ENCODE results near the gene RLN3. TPM values are rescaled to one million over a fixed set of nuclear protein-coding genes. Genes with fewer than 3 reads are reported as not detected.

The RLN3 gene
- total RNA-seq, 1 donor from 2014 or later: not detected

GRCh38 chr19:14056069-14056666, 28.2 kb downstream of the RLN3 start:
- no peak for TF ChIP-seq CTCF (IDR thresholded peaks at IDR 0.05)
- Mint-ChIP-seq H3K36me3 (ENCODE audit: unreplicated experiment) (peaks cover 3% of the 10 kb centered on the region), H3K4me1 (ENCODE audit: unreplicated experiment) (peaks cover 12% of the 10 kb centered on the region), H3K4me3 (ENCODE audit: unreplicated experiment) (no peak overlapping the region), H3K27me3 (ENCODE audit: unreplicated experiment) (peaks cover 13% of the 10 kb centered on the region), H3K27ac (ENCODE audit: unreplicated experiment) (no peak overlapping the region), H3K9me3 (ENCODE audit: unreplicated experiment) (no peaks in the 10 kb centered on the region)
- no peak for DNase-seq (ENCODE audit: extremely low spot score, unreplicated experiment)

GRCh38 chr19:14056741-14057356, 28.9 kb downstream of the RLN3 start:
- Mint-ChIP-seq H3K4me1 (ENCODE audit: unreplicated experiment) (peaks cover 12% of the 10 kb centered on the region), H3K27me3 (ENCODE audit: unreplicated experiment) (peaks cover 15% of the 10 kb centered on the region), H3K4me3 (ENCODE audit: unreplicated experiment) (peak overlapping the region; percentile 55), H3K27ac (ENCODE audit: unreplicated experiment) (no peak overlapping the region), H3K9me3 (ENCODE audit: unreplicated experiment) (no peaks in the 10 kb centered on the region), H3K36me3 (ENCODE audit: unreplicated experiment) (peaks cover 3% of the 10 kb centered on the region)
- TF ChIP-seq CTCF (IDR thresholded peaks at IDR 0.05): no peak
- no peak for DNase-seq (ENCODE audit: extremely low spot score, unreplicated experiment)

- H3K36me3 Mint-ChIP-seq (ENCODE audit: unreplicated experiment): no peaks in the 10 kb centered on the region
- peak overlapping the region; percentile 70 for H3K4me3 Mint-ChIP-seq (ENCODE audit: unreplicated experiment)
- no peaks in the 10 kb centered on the region for H3K9me3 Mint-ChIP-seq (ENCODE audit: unreplicated experiment)
- H3K27ac Mint-ChIP-seq (ENCODE audit: unreplicated experiment): no peak overlapping the region
- peaks cover 15% of the 10 kb centered on the region for H3K27me3 Mint-ChIP-seq (ENCODE audit: unreplicated experiment)
- no peak for DNase-seq (ENCODE audit: extremely low spot score, unreplicated experiment)
- TF ChIP-seq CTCF (IDR thresholded peaks at IDR 0.05): no peak
- H3K4me1 Mint-ChIP-seq (ENCODE audit: unreplicated experiment): peaks cover 12% of the 10 kb centered on the region
Observed at GRCh38 chr19:14058182-14059092, 30.5 kb downstream of the RLN3 start.

GRCh38 chr19:14059093-14059480, 31.1 kb downstream of the RLN3 start:
- H3K36me3 Mint-ChIP-seq (ENCODE audit: unreplicated experiment): no peaks in the 10 kb centered on the region
- TF ChIP-seq CTCF (IDR thresholded peaks at IDR 0.05): peak; percentile 63
- peaks cover 12% of the 10 kb centered on the region for H3K4me1 Mint-ChIP-seq (ENCODE audit: unreplicated experiment)
- no peaks in the 10 kb centered on the region for H3K9me3 Mint-ChIP-seq (ENCODE audit: unreplicated experiment)
- peaks cover 15% of the 10 kb centered on the region for H3K27me3 Mint-ChIP-seq (ENCODE audit: unreplicated experiment)
- peak overlapping the region; percentile 26 for H3K4me3 Mint-ChIP-seq (ENCODE audit: unreplicated experiment)
- no peak overlapping the region for H3K27ac Mint-ChIP-seq (ENCODE audit: unreplicated experiment)
- no peak for DNase-seq (ENCODE audit: extremely low spot score, unreplicated experiment)

GRCh38 chr19:14059652-14060155, 31.8 kb downstream of the RLN3 start:
- Mint-ChIP-seq H3K4me1 (ENCODE audit: unreplicated experiment) (peaks cover 12% of the 10 kb centered on the region), H3K27me3 (ENCODE audit: unreplicated experiment) (peaks cover 15% of the 10 kb centered on the region), H3K9me3 (ENCODE audit: unreplicated experiment) (no peaks in the 10 kb centered on the region), H3K27ac (ENCODE audit: unreplicated experiment) (no peak overlapping the region), H3K36me3 (ENCODE audit: unreplicated experiment) (no peaks in the 10 kb centered on the region), H3K4me3 (ENCODE audit: unreplicated experiment) (no peak overlapping the region)
- TF ChIP-seq CTCF (IDR thresholded peaks at IDR 0.05): no peak
- no peak for DNase-seq (ENCODE audit: extremely low spot score, unreplicated experiment)

Data from osteocyte (in vitro differentiated cells).